ENCODE measurements around the gene MEF2A. TPM values are rescaled to one million over a fixed set of nuclear protein-coding genes. Genes with fewer than 3 reads are reported as not detected.

Gene MEF2A
- total and polyA plus RNA-seq, 10 of the 15 experiments (the other 5 are each of a cell fraction or from before 2014, with no cell fraction given), result 7.2 to 46.7 (median 35.9) TPM

GRCh38 chr15:99580076-99580475, 14.3 kb downstream of the MEF2A start (continued):
- no peak for TF ChIP-seq SRF (IDR thresholded peaks at IDR 0.05; ENCODE audit: low read depth in 2 of 2, low read length in 2 of 2)
- no peak for TF ChIP-seq PBX3 (IDR thresholded peaks at IDR 0.05; ENCODE audit: insufficient replicate concordance, low read depth, low read length)
- TF ChIP-seq NRF1 (conservative IDR thresholded peaks at IDR 0.05; ENCODE audit: low read depth, low read length), result no peak

- Histone ChIP-seq H3K4me2 (ENCODE audit: control insufficient read depth, insufficient read depth) (no peak overlapping the region), H4K20me1 (ENCODE audit: control insufficient read depth, insufficient read depth) (no peaks in the 10 kb centered on the region), H3K4me3 (no peak overlapping the region), H3K36me3 (ENCODE audit: control insufficient read depth in 2 of 2, insufficient read depth in 2 of 2, low read length in 1 of 2) (no peaks in the 10 kb centered on the region; a peak in 1 of 4 replicates), H3K79me2 (ENCODE audit: control insufficient read depth, insufficient read depth, low read length) (peaks cover 90% of the 10 kb centered on the region), H3K27me3 (replicated peaks in 1 of 2; ENCODE audit: control insufficient read depth in 2 of 2, insufficient read depth in 2 of 2, low read length in 1 of 2) (no peaks in the 10 kb centered on the region), H2AFZ (ENCODE audit: control insufficient read depth, low read depth, low read length) (no peak overlapping the region), H3K27ac (ENCODE audit: control insufficient read depth, insufficient read depth) (no peak overlapping the region), H3K9me3 (replicated peaks; ENCODE audit: control insufficient read depth, insufficient read depth, low read length) (peaks cover 14% of the 10 kb centered on the region), H3K9ac (ENCODE audit: control insufficient read depth, insufficient read depth, low read length) (no peak overlapping the region), H3K4me1 (ENCODE audit: control insufficient read depth, insufficient read depth, low read length) (peaks cover 4% of the 10 kb centered on the region; the same call in 1 of the 2 replicates)
- in situ Hi-C loops (cut with MboI), result no loop called here
- POLR2A ChIA-PET, result no interaction called here
- CTCF ChIA-PET, result interaction anchor here (0.7 to 2.2 kb wide), 3 partner anchors 9 to 47 kb away, joined by 3 to 10 read pairs (median 5); no protein-coding TSS in a partner anchor
- FAIRE-seq (no peak), ATAC-seq (no peak), DNase-seq (ENCODE audit: low read depth, low spot score) (no peak)
- intact Hi-C loops (cut with micrococcal nuclease; ENCODE audit: unreplicated experiment), result no loop called here
- BruUV-seq (replicated peaks), result no TSS peak
- WGBS (ENCODE audit: insufficient coverage, insufficient replicate concordance, low lambda C conversion rate, missing lambda C conversion rate), result 50% methylated on average over 4 of the region's 4 CpGs
- SMC1A ChIA-PET (ENCODE audit: uncharacterized antibody, unreplicated experiment), result interaction anchor here (1.2 to 4.6 kb wide), 3 partner anchors 14 to 122 kb away, joined by 4 to 24 read pairs (median 6); no protein-coding TSS in a partner anchor
- RAD21 ChIA-PET (ENCODE audit: unreplicated experiment), result interaction anchor here (1.2 kb wide), 1 partner anchor 121 kb away, joined by 5 read pairs; no protein-coding TSS in a partner anchor
- TF ChIP-seq JUNB (IDR thresholded peaks at IDR 0.05) (no peak), ZBED1 (IDR thresholded peaks at IDR 0.05; ENCODE audit: borderline replicate concordance) (no peak), GATAD2B (conservative IDR thresholded peaks at IDR 0.05; ENCODE audit: low read depth) (no peak), PAX8 (IDR thresholded peaks at IDR 0.05) (no peak), POLR2A (IDR thresholded peaks at IDR 0.05; ENCODE audit: low read depth, low read length) (no peak), FOS (IDR thresholded peaks at IDR 0.05; ENCODE audit: borderline replicate concordance, extremely low read depth, insufficient read length) (no peak), NFYA (IDR thresholded peaks at IDR 0.05; ENCODE audit: borderline replicate concordance, low read depth, low read length) (no peak), HDGF (IDR thresholded peaks at IDR 0.05) (no peak), CHD4 (IDR thresholded peaks at IDR 0.05) (no peak), CBFB (IDR thresholded peaks at IDR 0.05; ENCODE audit: low read depth) (no peak), BRCA1 (IDR thresholded peaks at IDR 0.05; ENCODE audit: low read depth, low read length) (no peak), PML (IDR thresholded peaks at IDR 0.05; ENCODE audit: low read length) (no peak), NFYB (IDR thresholded peaks at IDR 0.05; ENCODE audit: insufficient read depth, low read depth, low read length) (no peak), CTCF (IDR thresholded peaks at IDR 0.05 in 2 of 3, conservative IDR thresholded peaks at IDR 0.05 in 1 of 3; ENCODE audit: control insufficient read depth in 2 of 3, extremely low read depth in 1 of 3, insufficient read depth in 1 of 3, low read depth in 3 of 3, low read length in 3 of 3) (no peak), ZBTB4 (CRISPR knock-in tag; IDR thresholded peaks at IDR 0.05) (no peak)
These were observed 16.8 kb downstream of the MEF2A start for GRCh38 chr15:99582508-99582960.
